AG09319 (cell line): ENCODE results near the gene GALNT14.
A peak's percentile ranks its signal among the peaks of the same experiment; 100 is the strongest.

Experiments
- DNase-seq: peaks from one replicate; pipeline ENCODE4 v3.0.0-alpha.2; 2010; ENCODE audit warnings: low read depth; ENCODE audit errors: extremely low read depth
- TF ChIP-seq, protein P1 (sequence below): IDR thresholded peaks from 2 replicates; pipeline ENCODE4 v1.5.1; 2011; ENCODE audit warnings: low read depth, mild to moderate bottlenecking, inconsistent platforms, low read length, moderate library complexity

The GALNT14 gene

DNA sequence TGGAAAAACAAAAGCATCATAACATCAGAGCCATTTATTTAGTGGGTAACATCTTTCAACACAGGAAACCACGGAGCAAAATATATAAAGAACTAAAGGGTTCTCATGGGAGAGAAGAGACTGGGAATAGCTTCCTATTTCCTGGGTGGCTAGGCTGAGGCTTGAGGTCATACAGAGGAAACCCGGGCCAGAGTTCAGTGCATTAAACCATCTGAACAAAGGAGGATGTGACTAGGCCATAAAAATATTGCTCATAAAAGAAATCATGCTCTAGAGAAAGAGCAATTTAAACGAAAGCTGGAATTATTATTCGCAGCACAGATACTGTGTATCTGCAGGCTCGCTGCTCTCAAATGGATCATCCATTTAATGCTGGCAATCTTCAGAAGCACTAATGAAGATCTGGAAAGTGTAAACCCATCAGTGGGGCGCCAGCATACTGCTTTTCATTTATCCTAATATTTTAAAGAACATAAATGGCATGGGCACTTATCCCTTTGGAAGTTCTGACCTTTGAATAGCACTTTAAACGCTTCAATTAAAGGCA is 83.3 kb downstream of the GALNT14 start:
- DNase-seq, result no peak
- TF ChIP-seq, protein P1, sequence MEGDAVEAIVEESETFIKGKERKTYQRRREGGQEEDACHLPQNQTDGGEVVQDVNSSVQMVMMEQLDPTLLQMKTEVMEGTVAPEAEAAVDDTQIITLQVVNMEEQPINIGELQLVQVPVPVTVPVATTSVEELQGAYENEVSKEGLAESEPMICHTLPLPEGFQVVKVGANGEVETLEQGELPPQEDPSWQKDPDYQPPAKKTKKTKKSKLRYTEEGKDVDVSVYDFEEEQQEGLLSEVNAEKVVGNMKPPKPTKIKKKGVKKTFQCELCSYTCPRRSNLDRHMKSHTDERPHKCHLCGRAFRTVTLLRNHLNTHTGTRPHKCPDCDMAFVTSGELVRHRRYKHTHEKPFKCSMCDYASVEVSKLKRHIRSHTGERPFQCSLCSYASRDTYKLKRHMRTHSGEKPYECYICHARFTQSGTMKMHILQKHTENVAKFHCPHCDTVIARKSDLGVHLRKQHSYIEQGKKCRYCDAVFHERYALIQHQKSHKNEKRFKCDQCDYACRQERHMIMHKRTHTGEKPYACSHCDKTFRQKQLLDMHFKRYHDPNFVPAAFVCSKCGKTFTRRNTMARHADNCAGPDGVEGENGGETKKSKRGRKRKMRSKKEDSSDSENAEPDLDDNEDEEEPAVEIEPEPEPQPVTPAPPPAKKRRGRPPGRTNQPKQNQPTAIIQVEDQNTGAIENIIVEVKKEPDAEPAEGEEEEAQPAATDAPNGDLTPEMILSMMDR, result no peak

DNA sequence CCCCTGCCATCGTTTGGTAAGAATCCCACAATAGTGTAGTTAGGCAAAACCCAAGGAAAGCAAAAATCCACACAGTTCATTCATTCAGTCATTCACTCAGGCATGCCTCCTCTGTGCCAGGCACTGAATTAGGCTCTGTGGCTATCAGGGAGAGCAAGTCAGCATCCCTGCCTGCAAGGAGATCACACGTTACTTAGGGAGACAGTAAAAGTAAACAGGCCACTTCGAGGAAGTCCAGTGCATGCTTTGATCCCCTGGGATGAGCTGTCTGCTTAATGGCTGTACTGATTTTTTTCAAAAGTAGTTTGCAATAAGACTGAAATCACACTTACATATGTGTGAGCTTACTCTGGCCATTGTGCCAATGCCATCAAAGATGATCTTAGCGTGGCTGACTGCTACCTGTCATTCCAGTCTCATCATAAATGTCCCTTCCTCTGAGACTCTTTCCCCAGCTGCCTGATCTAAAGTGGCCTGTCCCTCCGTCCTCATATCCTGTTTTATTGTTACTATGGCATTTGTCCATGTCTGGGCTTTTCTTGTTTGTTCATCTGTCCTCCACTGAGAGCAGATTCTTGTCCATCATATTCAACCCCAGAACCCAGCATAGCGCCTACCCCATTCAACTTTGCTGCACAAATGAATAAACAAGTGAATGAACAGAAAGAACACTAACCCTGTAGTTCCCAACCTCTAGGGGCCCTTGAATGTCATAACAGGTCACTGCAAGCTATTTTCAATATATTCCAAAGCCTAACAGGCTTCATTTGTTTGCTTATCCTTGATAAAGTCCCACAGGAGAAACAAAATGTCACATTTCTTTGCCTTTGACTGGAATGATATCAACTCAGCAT is 84.1 kb downstream of the GALNT14 start:
- DNase-seq, result no peak
- TF ChIP-seq, protein P1, result no peak

- TF ChIP-seq, protein P1, result no peak
- no peak for DNase-seq
Observed at GRCh38 chr2:31052284-31052683, 86.0 kb downstream of the GALNT14 start.

DNA sequence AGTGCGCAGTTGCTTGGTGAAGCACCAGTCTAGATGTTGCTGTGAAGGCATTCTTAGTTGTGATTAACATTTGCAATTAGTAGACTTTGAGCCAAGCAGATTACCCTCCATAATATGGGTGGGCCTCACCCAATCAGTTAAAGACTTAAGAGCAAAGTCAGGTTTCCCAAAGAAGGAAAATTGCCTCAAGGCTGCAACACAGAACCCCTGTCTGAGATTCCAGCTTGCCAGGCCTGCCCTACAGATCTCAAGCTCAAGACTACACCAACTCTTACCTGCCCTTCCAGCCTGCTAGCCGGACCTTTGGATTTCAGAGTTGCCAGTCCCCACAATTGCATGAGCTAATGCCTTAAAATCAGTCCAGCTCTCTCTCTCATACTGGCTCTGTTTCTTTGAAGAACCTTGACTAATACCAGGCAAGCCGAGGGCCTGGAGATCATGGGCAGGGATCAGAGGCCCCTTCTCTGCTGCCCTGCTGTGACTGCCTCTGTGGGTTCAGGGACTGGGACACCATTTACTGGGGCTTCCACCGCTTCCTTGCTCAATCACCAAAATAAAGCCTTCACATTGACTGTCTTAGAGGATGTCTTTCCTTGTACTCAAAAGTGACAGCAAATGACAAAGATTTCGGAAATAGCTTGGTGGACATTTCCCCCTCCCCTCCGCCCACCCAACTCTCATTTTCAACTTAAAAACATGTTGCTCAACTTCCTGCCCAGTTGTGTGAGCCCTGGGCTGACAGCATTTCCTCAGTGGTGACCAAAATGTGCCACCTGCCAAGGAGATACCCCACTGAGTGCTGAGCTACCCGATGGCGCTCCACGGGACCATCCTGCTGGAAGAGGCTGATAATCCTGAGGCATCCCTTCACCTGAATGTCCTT is 86.7 kb downstream of the GALNT14 start:
- TF ChIP-seq, protein P1, result no peak
- no peak for DNase-seq

DNA sequence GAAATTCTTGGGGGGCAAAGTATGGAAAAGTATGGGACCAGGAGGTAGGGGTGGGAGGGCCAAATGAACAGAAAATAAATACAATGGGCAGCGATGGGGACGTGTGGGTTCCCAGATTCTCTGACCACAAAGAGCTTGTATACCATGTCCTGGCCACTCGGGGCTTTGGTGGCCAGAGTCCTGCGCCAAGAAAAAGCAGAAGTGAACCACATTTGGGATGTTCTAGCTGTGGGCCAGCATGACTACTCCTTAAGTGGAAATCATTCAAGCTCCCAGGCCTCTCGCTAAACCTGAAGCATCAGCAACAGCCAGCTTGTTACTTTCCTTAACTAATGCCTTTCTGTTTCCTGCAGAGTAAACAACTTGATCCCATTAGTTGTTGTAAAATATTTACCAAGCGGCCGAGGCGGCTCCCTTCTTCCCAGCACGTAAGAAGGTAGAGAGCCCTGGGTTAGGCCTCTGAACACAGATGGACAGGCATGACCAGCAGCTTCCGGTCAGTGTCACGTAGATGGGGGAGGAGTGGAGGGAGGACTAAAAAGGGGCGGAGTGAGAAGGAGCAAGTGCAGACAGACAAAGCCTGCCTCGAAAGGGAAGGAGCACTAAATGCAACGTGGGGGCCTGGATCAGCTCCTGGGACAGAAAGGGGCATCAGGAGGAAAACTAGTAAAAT is 88.2 kb downstream of the GALNT14 start:
- DNase-seq, result no peak
- TF ChIP-seq, protein P1, result no peak

GRCh38 chr2:31049264-31049663 is 89.0 kb downstream of the GALNT14 start:
- no peak for DNase-seq
- TF ChIP-seq, protein P1, result peak; percentile 6
